ENCODE results near the gene TMEM179.

DNA sequence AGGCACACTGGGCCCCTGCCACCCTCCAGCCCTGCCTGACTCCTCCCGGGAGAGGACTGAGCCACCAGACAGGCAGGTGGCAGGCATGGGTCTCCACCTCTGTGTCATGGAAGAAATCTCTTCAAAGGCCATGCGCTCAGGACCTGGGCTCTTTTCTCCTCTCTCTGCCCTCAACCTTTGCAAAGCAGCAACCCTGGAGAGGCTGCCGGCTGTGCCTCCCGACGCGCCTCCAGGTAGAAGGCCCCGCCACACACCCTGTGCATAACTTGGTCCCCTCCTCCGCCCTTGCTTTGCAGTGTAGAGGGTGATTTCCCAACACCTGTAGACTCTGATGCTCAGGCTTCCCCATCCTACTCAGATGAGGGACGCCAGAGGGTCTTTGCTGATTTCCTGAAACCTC, 28.2 kb upstream of the TMEM179 start:
- TF ChIP-seq, protein P1, sequence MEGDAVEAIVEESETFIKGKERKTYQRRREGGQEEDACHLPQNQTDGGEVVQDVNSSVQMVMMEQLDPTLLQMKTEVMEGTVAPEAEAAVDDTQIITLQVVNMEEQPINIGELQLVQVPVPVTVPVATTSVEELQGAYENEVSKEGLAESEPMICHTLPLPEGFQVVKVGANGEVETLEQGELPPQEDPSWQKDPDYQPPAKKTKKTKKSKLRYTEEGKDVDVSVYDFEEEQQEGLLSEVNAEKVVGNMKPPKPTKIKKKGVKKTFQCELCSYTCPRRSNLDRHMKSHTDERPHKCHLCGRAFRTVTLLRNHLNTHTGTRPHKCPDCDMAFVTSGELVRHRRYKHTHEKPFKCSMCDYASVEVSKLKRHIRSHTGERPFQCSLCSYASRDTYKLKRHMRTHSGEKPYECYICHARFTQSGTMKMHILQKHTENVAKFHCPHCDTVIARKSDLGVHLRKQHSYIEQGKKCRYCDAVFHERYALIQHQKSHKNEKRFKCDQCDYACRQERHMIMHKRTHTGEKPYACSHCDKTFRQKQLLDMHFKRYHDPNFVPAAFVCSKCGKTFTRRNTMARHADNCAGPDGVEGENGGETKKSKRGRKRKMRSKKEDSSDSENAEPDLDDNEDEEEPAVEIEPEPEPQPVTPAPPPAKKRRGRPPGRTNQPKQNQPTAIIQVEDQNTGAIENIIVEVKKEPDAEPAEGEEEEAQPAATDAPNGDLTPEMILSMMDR (IDR thresholded peaks at IDR 0.05; ENCODE audit: poor library complexity, severe bottlenecking), result no peak
- TF ChIP-seq, protein P2, sequence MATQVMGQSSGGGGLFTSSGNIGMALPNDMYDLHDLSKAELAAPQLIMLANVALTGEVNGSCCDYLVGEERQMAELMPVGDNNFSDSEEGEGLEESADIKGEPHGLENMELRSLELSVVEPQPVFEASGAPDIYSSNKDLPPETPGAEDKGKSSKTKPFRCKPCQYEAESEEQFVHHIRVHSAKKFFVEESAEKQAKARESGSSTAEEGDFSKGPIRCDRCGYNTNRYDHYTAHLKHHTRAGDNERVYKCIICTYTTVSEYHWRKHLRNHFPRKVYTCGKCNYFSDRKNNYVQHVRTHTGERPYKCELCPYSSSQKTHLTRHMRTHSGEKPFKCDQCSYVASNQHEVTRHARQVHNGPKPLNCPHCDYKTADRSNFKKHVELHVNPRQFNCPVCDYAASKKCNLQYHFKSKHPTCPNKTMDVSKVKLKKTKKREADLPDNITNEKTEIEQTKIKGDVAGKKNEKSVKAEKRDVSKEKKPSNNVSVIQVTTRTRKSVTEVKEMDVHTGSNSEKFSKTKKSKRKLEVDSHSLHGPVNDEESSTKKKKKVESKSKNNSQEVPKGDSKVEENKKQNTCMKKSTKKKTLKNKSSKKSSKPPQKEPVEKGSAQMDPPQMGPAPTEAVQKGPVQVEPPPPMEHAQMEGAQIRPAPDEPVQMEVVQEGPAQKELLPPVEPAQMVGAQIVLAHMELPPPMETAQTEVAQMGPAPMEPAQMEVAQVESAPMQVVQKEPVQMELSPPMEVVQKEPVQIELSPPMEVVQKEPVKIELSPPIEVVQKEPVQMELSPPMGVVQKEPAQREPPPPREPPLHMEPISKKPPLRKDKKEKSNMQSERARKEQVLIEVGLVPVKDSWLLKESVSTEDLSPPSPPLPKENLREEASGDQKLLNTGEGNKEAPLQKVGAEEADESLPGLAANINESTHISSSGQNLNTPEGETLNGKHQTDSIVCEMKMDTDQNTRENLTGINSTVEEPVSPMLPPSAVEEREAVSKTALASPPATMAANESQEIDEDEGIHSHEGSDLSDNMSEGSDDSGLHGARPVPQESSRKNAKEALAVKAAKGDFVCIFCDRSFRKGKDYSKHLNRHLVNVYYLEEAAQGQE (IDR thresholded peaks at IDR 0.05; ENCODE audit: borderline replicate concordance), result no peak
- TF ChIP-seq POLR2AphosphoS5 (IDR thresholded peaks at IDR 0.05) (no peak), TAF1 (IDR thresholded peaks at IDR 0.05; ENCODE audit: low read depth) (no peak), EP300 (conservative IDR thresholded peaks at IDR 0.05; ENCODE audit: poor library complexity, severe bottlenecking) (no peak), MXI1 (conservative IDR thresholded peaks at IDR 0.05; ENCODE audit: poor library complexity, severe bottlenecking) (no peak), RAD21 (conservative IDR thresholded peaks at IDR 0.05) (no peak), EZH2 (IDR thresholded peaks at IDR 0.05; ENCODE audit: borderline replicate concordance, insufficient read depth, low read length, poor library complexity, severe bottlenecking) (no peak)

All from neural cell (in vitro differentiated cells).